HG02973 (cell line): ENCODE measurements around the gene ZNF324B.
"Not testable (repeated sequence)": the region's sequence is repeated elsewhere in the genome, so short reads cannot be mapped to it uniquely, and the experiment has no call there.

ENCODE experiments used
- ATAC-seq: cut with Tn5 transposase; IDR thresholded peaks from one replicate; pipeline ENCODE4 v1.9.1; 2021; ENCODE audit warnings: moderate library complexity; ENCODE audit not compliant: unreplicated experiment

Gene ZNF324B

DNA sequence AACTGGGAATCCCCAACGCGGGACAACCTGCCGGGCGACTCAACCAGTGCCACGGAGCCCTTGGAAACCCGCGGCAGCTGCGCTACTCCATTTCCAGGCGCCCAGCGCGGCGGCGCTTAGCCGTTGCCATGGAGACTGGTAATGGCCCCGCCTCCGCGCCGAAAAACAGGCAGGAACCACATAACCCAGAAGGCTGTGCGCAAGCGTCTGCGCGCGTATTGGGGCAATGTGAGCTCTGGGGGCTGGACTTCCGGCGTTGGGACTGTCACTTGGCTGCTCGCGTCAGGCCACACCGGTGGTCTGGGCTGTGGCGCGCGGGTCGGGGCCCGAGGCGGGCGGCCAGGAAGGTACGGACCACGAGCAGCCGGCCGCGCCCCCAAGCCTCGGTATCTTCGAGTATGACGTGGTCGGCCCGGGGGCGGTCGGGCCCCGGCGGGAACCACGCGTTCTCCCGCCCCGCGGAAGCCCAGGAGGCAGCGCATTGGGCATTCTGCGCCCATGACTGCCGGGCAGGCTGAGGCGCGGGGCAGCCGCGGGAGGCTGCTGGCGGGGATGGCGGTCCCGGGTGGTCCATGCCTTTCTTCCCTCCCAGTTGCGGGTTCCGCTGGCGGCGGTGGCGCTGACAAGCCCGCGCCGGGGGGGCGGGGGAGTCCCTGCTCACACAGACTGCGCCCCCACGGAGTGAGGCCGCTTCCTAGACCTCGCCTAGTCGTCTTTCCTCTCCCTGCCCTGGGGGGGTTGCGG lies at the start of gene ZNF324B:
ZNF324B (plus strand) TSS at position 265 of the 744 bp plus-strand sequence. CDS start 2,080 bp downstream, outside the sequence.
- peak; percentile 91 for ATAC-seq

DNA sequence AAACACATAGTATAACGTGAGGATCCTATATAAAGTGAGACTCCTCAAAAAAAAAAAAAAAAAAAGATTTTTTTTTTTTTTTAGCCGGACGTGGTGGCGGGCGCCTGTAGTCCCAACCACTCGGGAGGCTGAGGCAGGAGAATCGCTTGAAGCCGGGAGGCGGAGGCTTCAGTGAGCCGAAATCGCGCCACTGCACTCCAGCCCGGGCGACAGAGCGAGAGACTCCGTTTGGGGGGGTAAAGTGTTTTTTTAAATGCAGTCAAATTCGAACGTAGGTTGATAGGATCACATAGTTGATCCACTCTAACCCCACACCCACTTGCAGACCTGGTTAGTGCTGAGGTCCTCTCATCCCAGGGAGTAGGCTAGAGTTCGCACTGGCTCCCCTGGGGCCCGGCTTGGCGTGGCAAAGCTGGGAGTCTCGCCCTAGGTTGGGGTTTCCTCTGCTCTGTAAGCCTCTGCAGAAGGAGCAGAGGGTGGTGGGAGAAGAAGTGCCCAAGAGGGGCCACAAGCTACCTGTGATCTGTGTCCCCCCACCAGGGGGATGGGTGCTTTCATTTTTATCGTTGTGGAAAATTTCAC lies 49.5 kb upstream of the ZNF324B start:
- no peak for ATAC-seq

DNA sequence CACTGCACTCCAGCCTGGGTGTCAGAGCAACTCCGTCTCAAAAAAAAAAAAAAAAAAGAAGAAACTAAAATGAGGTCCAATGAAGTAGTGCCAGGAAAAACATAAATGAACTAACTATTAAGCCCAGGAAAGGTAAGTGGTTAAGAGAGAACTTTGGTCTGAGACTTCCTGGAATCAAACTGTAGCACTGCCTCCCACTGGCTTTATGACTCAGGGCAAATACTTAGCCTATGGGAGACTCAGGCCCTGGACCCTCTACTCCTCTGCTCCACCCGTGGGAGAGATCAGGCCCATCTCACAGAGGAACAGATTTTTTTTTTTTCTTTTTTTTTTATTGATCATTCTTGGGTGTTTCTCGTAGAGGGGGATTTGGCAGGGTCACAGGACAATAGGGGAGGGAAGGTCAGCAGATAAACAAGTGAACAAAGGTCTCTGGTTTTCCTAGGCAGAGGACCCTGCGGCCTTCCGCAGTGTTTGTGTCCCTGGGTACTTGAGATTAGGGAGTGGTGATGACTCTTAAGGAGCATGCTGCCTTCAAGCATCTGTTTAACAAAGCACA lies 47.4 kb upstream of the ZNF324B start:
- ATAC-seq, result not testable (repeated sequence)

DNA sequence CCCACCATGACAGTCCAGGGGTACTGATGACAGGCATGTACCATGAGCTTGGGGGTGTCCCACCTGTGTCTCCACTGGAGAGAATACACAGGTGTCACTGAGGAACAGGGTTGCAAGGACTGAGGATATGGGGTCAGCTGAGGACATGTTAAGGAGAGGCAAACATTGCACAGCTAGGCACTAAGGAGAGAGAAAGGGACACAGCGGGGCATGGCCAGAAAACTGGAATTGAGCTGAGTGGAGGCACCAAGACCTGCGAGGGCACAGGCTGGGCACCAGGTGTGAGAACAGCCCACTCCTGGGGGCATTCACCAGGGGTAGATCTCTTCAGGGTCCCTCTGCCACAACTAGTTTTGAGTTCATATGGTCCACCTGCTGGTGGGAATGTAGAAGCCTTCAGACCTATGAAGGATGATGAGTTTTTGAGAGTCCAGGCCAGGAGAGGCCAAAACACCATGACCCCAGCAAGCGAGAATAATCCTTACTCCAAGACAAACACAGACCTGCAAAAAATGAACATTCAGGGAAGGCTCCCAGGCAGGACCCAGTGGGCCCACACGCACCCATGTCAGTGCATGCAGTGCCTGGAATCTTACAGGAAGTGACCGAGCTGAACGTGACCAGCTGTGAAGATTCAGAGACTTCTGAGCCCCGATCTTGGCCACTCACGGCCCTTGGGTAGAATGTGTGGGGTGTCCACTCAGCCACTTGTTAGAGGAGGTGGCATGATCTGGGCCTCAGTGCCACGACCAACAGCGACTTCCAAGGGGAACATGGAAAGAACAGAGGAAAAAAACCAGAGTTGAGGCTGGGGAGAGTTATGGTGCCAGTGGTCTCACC lies 44.4 kb upstream of the ZNF324B start:
- ATAC-seq, result no peak

DNA sequence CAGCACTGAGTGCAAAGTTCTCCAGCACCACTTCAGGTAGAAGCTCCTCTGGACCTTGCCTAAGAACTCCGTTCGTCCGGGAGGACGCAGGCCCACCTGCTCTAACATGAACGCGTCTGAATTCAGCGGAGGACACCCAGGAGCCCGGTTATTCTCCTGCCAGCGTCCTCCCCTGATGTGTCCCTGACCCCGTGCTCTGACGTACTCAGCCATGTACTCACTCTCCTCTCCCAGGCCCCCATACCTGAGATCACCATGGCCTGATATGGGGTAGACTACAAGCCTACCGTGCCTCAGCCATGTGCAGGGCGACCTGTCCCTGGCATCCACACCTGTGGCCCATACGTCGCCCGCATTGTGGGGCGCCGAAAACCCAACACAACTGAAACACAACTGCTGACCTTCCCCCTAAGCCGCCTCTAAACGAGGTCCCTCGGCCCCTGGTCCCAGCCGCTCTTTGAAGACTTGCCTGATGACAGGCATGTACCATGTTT lies 43.7 kb upstream of the ZNF324B start:
- no peak for ATAC-seq

DNA sequence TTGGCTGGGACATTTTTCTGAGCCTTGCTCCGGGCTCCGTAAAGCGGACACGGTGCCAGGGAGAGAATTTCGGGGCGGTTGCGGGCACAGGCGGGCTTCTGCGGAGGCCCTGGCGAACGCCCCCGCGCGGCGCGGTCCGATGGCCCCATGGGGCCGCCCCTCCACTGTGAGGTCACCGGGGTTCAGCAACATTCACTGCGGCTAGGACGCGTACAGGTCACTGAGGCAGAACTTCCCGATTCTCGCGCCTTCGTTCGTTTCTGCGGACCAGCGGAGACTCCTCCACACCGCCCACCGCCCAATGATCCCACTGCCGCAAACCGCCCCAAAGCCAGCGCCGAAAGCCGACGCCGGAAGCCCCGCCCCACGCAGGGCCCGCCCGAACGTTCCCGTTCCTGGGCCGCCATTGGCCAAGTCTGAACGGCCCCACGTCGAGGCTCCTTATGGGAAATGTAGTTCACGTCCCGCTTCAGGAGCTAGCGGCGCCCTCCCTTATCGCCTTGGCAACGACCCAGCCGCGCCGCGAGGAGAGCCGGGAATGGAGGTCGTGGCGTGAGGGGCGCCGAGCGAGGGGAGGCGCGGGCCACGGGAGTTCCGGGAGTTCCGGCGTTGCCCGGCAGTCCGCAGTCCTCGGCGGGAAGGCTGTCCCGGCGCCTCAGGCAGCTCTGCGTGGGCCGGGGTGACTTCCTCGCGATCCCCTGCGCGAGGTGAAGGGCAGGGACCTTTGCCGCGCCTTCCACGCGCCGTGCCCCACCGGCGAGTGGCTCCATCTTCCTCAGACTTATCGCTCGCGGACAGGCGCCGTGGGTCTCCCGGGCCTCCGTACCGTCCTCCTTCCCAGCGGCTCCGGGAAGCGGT lies 43.0 kb upstream of the ZNF324B start, which contains the start of gene ZNF584:
ZNF584 (plus strand) TSS at position 498 of the 858 bp plus-strand sequence. CDS start 499 bp downstream, outside the sequence.
- ATAC-seq, result peak; percentile 90

DNA sequence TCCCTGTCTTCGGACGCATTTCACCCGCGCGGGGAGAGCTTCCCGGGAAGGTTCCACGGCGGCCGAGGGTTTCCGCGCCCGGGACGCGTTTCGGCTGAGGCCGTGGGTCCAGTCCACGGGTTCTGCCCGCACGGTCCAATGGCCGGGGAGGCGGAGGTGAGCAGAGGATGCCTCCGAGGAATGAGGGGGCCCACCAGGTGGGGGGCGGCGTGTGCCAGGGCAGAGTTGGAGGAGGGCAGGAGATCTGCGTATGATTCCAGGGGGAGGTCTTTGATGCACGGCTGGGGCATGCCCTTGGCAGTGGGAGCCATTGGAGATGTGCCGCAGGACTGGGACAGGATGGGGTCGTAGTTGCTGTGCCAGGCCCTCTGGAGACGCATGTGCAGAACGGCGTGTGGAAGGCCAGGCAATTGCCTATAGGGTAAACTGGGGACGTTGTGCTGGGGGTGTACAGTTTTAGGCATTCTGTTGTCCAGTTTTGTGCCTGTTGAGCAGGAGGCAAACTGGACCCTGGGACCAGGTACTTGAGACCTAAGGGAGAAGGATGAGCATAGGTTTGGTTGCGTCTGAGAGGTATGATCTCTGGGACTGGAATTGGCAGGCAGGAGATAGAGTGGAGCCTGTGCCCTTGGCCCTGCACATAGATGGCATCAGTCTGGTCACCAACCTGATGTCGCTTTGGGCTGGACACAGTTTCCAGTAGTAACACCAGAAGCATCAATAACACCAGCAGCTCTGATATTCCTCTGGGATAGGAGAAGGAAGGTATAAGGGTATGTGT lies 42.2 kb upstream of the ZNF324B start:
- no peak for ATAC-seq

DNA sequence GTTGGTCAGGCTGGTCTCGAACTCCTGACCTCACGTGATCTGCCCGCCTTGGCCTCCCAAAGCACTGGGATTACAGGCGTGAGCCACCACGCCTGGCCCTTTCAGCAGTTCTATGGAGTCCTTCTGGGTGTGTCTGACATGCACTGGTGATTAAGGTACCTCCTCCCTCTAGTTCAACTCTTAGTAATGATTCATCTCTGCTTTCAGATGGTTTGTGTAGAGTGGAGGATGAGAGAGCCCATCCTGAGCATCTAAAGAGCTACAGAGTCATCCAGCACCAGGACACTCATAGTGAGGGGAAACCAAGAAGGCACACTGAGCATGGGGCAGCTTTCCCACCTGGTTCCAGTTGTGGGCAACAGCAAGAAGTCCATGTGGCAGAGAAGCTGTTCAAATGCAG lies 34.8 kb upstream of the ZNF324B start:
- ATAC-seq, result no peak

DNA sequence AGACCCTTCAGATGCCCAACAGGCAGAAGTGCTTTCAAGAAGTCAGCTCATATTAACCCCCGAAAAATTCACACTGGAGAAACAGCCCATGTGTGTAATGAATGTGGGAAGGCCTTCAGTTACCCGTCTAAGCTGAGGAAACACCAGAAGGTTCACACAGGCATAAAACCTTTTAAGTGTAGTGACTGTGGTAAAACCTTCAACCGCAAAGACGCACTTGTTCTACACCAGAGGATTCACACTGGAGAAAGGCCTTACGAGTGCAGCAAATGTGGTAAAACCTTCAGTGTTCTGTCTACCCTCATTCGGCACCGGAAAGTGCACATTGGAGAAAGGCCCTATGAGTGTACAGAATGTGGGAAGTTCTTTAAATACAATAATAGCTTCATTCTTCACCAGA lies 34.4 kb upstream of the ZNF324B start:
- no peak for ATAC-seq

- no peak for ATAC-seq
These were observed 22.8 kb upstream of the ZNF324B start for GRCh38 chr19:58428617-58429016.

DNA sequence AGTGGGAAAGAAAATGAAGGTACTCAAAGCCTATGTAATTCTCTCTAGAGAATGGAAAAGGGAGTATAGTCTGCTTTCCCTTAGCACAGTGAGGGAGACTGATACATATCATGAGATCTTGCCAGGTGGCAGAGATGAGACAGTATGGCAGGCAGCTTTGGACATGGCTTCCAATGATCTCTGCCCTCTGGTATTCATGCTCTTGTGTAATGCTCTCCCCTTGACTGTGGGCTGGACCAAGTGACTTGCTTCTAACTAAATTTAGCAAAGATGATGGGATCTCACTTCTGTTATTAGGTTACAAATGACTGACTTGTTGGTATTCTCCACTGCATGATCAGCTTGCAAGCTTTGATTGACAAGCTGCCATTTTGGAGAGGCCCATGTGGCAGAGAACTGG lies 21.7 kb upstream of the ZNF324B start:
- ATAC-seq, result no peak

DNA sequence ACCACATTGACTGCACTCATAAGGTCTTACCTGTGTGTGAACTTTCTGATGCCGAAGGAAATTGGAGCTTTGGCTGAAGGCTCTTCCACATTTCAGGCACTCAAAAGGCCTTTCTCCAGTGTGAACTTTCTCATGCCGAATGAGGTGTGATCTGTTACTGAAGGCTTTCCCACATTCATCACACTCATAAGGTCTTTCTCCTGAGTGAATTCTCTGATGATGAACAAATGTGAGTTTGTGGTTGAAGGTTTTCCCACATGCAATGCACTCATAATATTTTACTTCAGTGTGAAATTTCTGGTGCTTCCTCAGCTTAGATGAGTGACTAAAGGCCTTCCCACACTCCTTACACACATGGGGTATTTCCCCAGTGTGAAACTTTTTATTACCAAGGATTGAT lies 17.2 kb upstream of the ZNF324B start:
- ATAC-seq, result no peak

- ATAC-seq, result peak; percentile 92
These were observed 11.6 kb upstream of the ZNF324B start, which contains the start of gene ZNF132 for GRCh38 chr19:58439576-58440554. ZNF132 (minus strand) TSS chr19:58440153; CDS start chr19:58439821, 332 bp downstream.

DNA sequence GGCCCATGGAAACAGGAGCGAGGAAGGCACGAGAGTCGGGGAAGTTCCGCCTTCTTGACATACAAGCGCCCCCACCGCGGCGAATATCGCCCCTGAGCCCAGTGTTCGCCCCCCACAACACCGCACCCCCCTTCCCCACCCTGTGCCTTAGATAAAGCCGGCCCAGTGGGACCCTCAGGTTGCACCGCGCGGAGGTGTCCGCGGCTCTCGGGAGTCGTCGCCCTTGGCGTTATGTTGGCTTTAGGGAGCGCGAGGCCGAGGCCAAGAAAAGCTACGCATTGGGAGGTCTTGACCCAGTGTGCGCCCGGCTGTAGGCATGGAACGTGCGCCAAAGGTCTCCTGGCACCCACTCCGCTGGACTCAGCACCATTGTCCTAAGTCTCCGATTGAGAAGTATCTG lies 10.9 kb upstream of the ZNF324B start:
- no peak for ATAC-seq

DNA sequence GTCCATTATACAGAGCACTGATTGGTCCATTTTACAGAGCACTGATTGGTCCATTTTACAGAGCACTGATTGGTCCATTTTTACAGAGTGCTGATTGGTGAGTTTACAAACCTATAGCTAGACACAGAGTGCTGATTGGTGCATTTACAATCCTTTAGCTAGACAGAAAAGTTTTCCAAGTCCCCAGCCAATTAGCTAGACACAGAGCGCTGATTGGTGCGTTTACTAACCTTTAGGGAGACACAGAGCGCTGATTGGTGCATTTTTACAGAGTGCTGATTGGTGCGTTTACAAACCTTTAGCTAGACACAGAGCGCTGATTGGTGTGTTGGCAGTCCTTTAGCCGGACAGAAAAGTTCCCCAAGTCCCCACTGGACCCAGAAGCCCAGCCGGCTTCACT lies 8.4 kb upstream of the ZNF324B start:
- ATAC-seq, result not testable (repeated sequence)

DNA sequence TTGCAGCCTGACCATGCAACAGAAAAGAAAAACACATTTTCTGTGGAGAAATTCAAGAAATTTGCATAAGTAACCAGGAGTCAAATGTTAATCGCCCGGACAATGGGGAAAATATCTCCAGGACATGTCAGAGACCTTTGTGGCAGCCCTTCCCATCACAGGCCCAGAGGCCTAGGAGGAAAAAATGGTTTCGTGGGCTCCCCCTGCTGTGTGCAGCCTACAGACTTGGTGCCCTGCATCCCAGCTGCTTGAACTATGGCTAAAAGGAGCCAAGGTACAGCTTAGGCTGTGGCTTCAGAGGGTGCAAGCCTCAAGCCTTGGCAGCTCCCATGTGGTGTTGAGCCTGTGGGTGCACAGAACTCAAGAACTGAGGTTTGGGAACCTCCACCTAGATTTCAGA lies 2.6 kb upstream of the ZNF324B start:
- not testable (repeated sequence) for ATAC-seq

- ATAC-seq, result not testable (repeated sequence)
These were observed 1.4 kb upstream of the ZNF324B start for GRCh38 chr19:58449980-58450379.

GRCh38 chr19:58450856-58451357 lies 515 bp upstream of the ZNF324B start:
- peak; percentile 7 for ATAC-seq
